HEK293T (cell line): ENCODE data around the gene CLEC14A.

Source experiments
- CTCF ChIA-PET: fragments of 350-600 bp; formaldehyde crosslinking; extraction: SDS; loops from one replicate; lab custom pipeline; 2021; ENCODE audit warnings: antibody characterized with exemption, inconsistent platforms; lab: Yijun Ruan, JAX
- POLR2A ChIA-PET: fragments of 350-600 bp; formaldehyde crosslinking; extraction: SDS; loops from one replicate; lab custom pipeline; 2020; ENCODE audit warnings: antibody characterized with exemption, inconsistent platforms; lab: Yijun Ruan, JAX
- DNase-seq: peaks from one replicate; pipeline ENCODE4 v3.0.0; 2012; ENCODE audit warnings: mixed read lengths; ENCODE audit errors: extremely low spot score
- ARNT ChIP-seq: fragments of 450-650 bp; IDR thresholded peaks from 2 replicates; pipeline ENCODE4 v1.6.1; 2017; ENCODE audit warnings: mild to moderate bottlenecking
- BHLHE40 ChIP-seq: fragments of 450-650 bp; IDR thresholded peaks from 2 replicates; pipeline ENCODE4 v1.6.1; 2016; ENCODE audit warnings: mild to moderate bottlenecking, moderate library complexity, borderline replicate concordance
- CTBP1 ChIP-seq: fragments of 450-650 bp; IDR thresholded peaks from 2 replicates; pipeline ENCODE4 v1.6.1; 2016; ENCODE audit warnings: borderline replicate concordance
- ELF4 ChIP-seq: fragments of 450-650 bp; IDR thresholded peaks from 2 replicates; pipeline ENCODE4 v1.6.1; 2017; ENCODE audit warnings: antibody characterized with exemption
- FOXA1 ChIP-seq: fragments of 450-650 bp; IDR thresholded peaks from 2 replicates; pipeline ENCODE4 v1.6.1; 2016; ENCODE audit warnings: mild to moderate bottlenecking
- FOXK2 ChIP-seq: fragments of 450-650 bp; IDR thresholded peaks from 2 replicates; pipeline ENCODE4 v1.6.1; 2016; ENCODE audit warnings: mild to moderate bottlenecking
- FOXM1 ChIP-seq: fragments of 450-650 bp; IDR thresholded peaks from 2 replicates; pipeline ENCODE4 v1.6.1; 2017; ENCODE audit warnings: mild to moderate bottlenecking, borderline replicate concordance
- HDGF ChIP-seq: fragments of 450-650 bp; IDR thresholded peaks from 2 replicates; pipeline ENCODE4 v1.6.1; 2017; ENCODE audit warnings: antibody characterized with exemption, borderline replicate concordance
- L3MBTL2 ChIP-seq: fragments of 450-650 bp; conservative IDR thresholded peaks from 2 replicates; pipeline ENCODE4 v1.6.1; 2016; ENCODE audit warnings: mild to moderate bottlenecking
- LEF1 ChIP-seq: fragments of 450-650 bp; IDR thresholded peaks from 2 replicates; pipeline ENCODE4 v1.6.1; 2017; ENCODE audit warnings: mild to moderate bottlenecking, borderline replicate concordance
- NFRKB ChIP-seq: fragments of 450-650 bp; IDR thresholded peaks from 2 replicates; pipeline ENCODE4 v1.6.1; 2016; ENCODE audit warnings: mild to moderate bottlenecking, moderate library complexity
- PKNOX1 ChIP-seq: fragments of 450-650 bp; IDR thresholded peaks from 2 replicates; pipeline ENCODE4 v1.6.1; 2016
- SP1 ChIP-seq: fragments of 450-650 bp; IDR thresholded peaks from 2 replicates; pipeline ENCODE4 v1.6.1; 2017
- SUZ12 ChIP-seq: fragments of 450-650 bp; IDR thresholded peaks from 2 replicates; pipeline ENCODE4 v1.6.1; 2016; ENCODE audit warnings: mild to moderate bottlenecking
- TARDBP ChIP-seq: fragments of 450-650 bp; IDR thresholded peaks from 2 replicates; pipeline ENCODE4 v1.6.1; 2016
- ZNF384 ChIP-seq: fragments of 450-650 bp; IDR thresholded peaks from 2 replicates; pipeline ENCODE4 v1.6.1; 2016

CLEC14A gene

GRCh38 chr14:38205949-38206665 is 49.8 kb downstream of the CLEC14A start:
- POLR2A ChIA-PET, result no interaction called here
- TF ChIP-seq L3MBTL2 (no peak), HDGF (no peak), SP1 (no peak), ARNT (no peak), TARDBP (no peak), FOXK2 (no peak), FOXM1 (no peak), SUZ12 (no peak), PKNOX1 (no peak), FOXA1 (no peak), CTBP1 (no peak), NFRKB (no peak), ZNF384 (no peak), LEF1 (no peak)
- DNase-seq, result no peak
- CTCF ChIA-PET, result no interaction called here

GRCh38 chr14:38205119-38205813 is 50.6 kb downstream of the CLEC14A start:
- POLR2A ChIA-PET, result no interaction called here

GRCh38 chr14:38204719-38205115 is 51.2 kb downstream of the CLEC14A start:
- ChIA-PET POLR2A (no interaction called here), CTCF (no interaction called here)
- TF ChIP-seq FOXM1, result no peak
- no peak for TF ChIP-seq SP1
- no peak for TF ChIP-seq L3MBTL2
- TF ChIP-seq FOXK2, result no peak
- no peak for TF ChIP-seq LEF1
- TF ChIP-seq BHLHE40, result no peak
- no peak for TF ChIP-seq FOXA1
- TF ChIP-seq TARDBP, result no peak
- no peak for TF ChIP-seq HDGF
- no peak for TF ChIP-seq SUZ12
- no peak for TF ChIP-seq PKNOX1
- no peak for TF ChIP-seq ELF4
- no peak for TF ChIP-seq ARNT
- no peak for DNase-seq

More at GRCh38 chr14:38205119-38205813, 50.6 kb downstream of the CLEC14A start:
- CTCF ChIA-PET, result no interaction called here
- DNase-seq, result no peak
- no peak for TF ChIP-seq CTBP1
- TF ChIP-seq L3MBTL2, result no peak
- no peak for TF ChIP-seq ZNF384
- TF ChIP-seq FOXA1, result no peak
- no peak for TF ChIP-seq SUZ12
- TF ChIP-seq FOXM1, result no peak
- TF ChIP-seq BHLHE40, result no peak
- TF ChIP-seq ELF4, result no peak
- TF ChIP-seq PKNOX1, result no peak
- no peak for TF ChIP-seq LEF1
- no peak for TF ChIP-seq FOXK2
- no peak for TF ChIP-seq HDGF
- no peak for TF ChIP-seq NFRKB
- TF ChIP-seq TARDBP, result no peak
- no peak for TF ChIP-seq ARNT
- TF ChIP-seq SP1, result no peak
